Measurements from ENCODE around the gene MEGF9. TPM values are rescaled to one million over a fixed set of nuclear protein-coding genes. Genes with fewer than 3 reads are reported as not detected.

MEGF9 gene
- total RNA-seq, 1 donor from 2014 or later = 17.7 TPM

DNA sequence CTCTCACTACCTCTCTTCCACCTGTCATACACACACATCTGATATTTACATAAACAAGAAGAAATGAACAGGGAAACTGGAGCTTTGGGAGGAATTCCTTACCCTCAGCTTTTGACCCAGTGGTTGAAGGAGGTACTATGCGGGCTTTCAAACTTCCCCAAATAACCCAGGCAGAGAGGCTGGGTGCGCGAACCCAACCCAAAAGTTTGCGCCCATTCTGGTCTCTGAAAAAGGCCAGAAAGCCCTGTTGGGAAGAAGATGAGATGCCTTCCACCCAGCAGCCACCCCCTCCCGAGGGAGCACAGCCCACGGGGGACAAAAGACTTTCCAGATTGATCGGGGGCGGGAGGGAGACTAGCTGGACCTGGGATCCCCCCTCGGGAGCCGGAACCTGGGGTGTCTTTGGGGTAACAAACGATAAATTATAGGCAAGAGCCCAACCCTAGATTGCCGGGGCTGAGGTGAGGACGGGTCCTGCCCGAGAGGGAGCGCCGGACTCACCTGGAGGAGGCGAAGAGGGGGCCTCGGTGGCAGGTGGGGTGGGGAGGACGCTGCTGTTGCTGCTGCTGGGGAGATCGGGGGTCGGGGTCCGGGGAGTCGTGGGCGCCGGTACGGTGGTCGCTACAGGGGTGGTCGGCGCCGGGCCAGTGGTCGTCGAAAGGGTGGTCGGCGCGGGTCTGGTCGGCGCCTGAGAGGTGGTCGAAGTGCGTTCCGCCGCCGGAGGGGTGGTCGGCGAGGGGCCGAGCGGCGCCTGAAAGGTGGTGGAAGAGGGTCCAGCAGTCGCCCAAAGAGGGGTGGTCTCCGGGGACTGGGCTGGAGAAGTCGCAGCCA lies 798 bp downstream of the MEGF9 start:
- TF ChIP-seq EZH2 (IDR thresholded peaks at IDR 0.05; ENCODE audit: insufficient read depth, low read length) (no peak), CTCF (IDR thresholded peaks at IDR 0.05; ENCODE audit: insufficient read depth, low read depth, low read length) (peak; percentile 5)
- Histone ChIP-seq H3K4me3 (ENCODE audit: insufficient read depth, low read depth, low read length) (peak overlapping the region; percentile 76), H3K27me3 (ENCODE audit: insufficient read depth, low read length) (no peaks in the 10 kb centered on the region), H2AFZ (ENCODE audit: low read depth, low read length) (peak overlapping the region; percentile 58), H3K79me2 (ENCODE audit: insufficient read depth, low read length) (peaks cover 47% of the 10 kb centered on the region), H3K9ac (ENCODE audit: low read length) (peak overlapping the region; percentile 92), H3K9me3 (ENCODE audit: insufficient read depth, low read depth, low read length) (no peaks in the 10 kb centered on the region), H3K4me1 (ENCODE audit: insufficient read depth, low read length) (peaks cover 13% of the 10 kb centered on the region), H3K4me2 (ENCODE audit: low read length) (peak overlapping the region; percentile 95), H3K27ac (ENCODE audit: low read depth, low read length) (no peak overlapping the region), H3K36me3 (ENCODE audit: insufficient read depth, low read length) (no peaks in the 10 kb centered on the region), H4K20me1 (ENCODE audit: insufficient read depth, low read length) (peaks cover 20% of the 10 kb centered on the region)
- H3K27ac Mint-ChIP-seq (ENCODE audit: unreplicated experiment) = peak overlapping the region; percentile 41
- no peaks in the 10 kb centered on the region for H3K36me3 Mint-ChIP-seq (ENCODE audit: low read depth, unreplicated experiment)
- peak overlapping the region; percentile 84 for H3K4me3 Mint-ChIP-seq (ENCODE audit: unreplicated experiment)
- peaks cover 7% of the 10 kb centered on the region for H3K4me1 Mint-ChIP-seq (ENCODE audit: low read depth, unreplicated experiment)
- no peaks in the 10 kb centered on the region for H3K27me3 Mint-ChIP-seq (ENCODE audit: low read depth, unreplicated experiment)
- no peak for FAIRE-seq
- DNase-seq (ENCODE audit: low read depth) = no peak
- H3K9me3 Mint-ChIP-seq (ENCODE audit: unreplicated experiment) = no peaks in the 10 kb centered on the region

- Mint-ChIP-seq H3K4me1 (ENCODE audit: low read depth, unreplicated experiment) (peaks cover 7% of the 10 kb centered on the region), H3K27ac (ENCODE audit: unreplicated experiment) (no peak overlapping the region), H3K27me3 (ENCODE audit: low read depth, unreplicated experiment) (no peaks in the 10 kb centered on the region), H3K36me3 (ENCODE audit: low read depth, unreplicated experiment) (no peaks in the 10 kb centered on the region), H3K4me3 (ENCODE audit: unreplicated experiment) (peak overlapping the region; percentile 84), H3K9me3 (ENCODE audit: unreplicated experiment) (no peaks in the 10 kb centered on the region)
- Histone ChIP-seq H4K20me1 (ENCODE audit: insufficient read depth, low read length) (peaks cover 20% of the 10 kb centered on the region), H3K27ac (ENCODE audit: low read depth, low read length) (no peak overlapping the region), H3K4me1 (ENCODE audit: insufficient read depth, low read length) (peaks cover 13% of the 10 kb centered on the region), H2AFZ (ENCODE audit: low read depth, low read length) (no peak overlapping the region), H3K4me3 (ENCODE audit: insufficient read depth, low read depth, low read length) (peak overlapping the region; percentile 76), H3K9me3 (ENCODE audit: insufficient read depth, low read depth, low read length) (no peaks in the 10 kb centered on the region), H3K36me3 (ENCODE audit: insufficient read depth, low read length) (no peaks in the 10 kb centered on the region), H3K27me3 (ENCODE audit: insufficient read depth, low read length) (no peaks in the 10 kb centered on the region), H3K4me2 (ENCODE audit: low read length) (peak overlapping the region; percentile 95), H3K79me2 (ENCODE audit: insufficient read depth, low read length) (peaks cover 51% of the 10 kb centered on the region), H3K9ac (ENCODE audit: low read length) (peak overlapping the region; percentile 92)
- TF ChIP-seq CTCF (IDR thresholded peaks at IDR 0.05; ENCODE audit: insufficient read depth, low read depth, low read length) (no peak), EZH2 (IDR thresholded peaks at IDR 0.05; ENCODE audit: insufficient read depth, low read length) (no peak)
- DNase-seq (ENCODE audit: low read depth) (no peak), FAIRE-seq (no peak)
These were observed 1.7 kb downstream of the MEGF9 start for GRCh38 chr9:120712539-120713031.

Measured in astrocyte (in vitro differentiated cells and primary cell).